Skeletal muscle tissue (tissue), 4 donors: ENCODE results near the gene CFAP46. TPM values are rescaled to one million over a fixed set of nuclear protein-coding genes. Genes with fewer than 3 reads are reported as not detected.

Experiments used
- H3K27ac ChIP-seq: one replicate; pipeline ENCODE4 v1.7.0; 2013; ENCODE audit warnings: mild to moderate bottlenecking, low read depth, low read length, inconsistent platforms
- H3K27me3 ChIP-seq, 3 donors: one replicate each; pipeline ENCODE4 v1.7.0; 2013; ENCODE audit warnings: low read length in 3 of 3; ENCODE audit not compliant: control insufficient read depth in 3 of 3, insufficient read depth in 3 of 3
- H3K36me3 ChIP-seq, 3 donors: one replicate each; pipeline ENCODE4 v1.7.0; 2013; ENCODE audit warnings: low read length in 3 of 3; ENCODE audit not compliant: control insufficient read depth in 3 of 3, insufficient read depth in 3 of 3
- H3K4me1 ChIP-seq, 3 donors: one replicate each; pipeline ENCODE4 v1.7.0; 2013; ENCODE audit warnings: low read length in 3 of 3, mild to moderate bottlenecking in 3 of 3; ENCODE audit not compliant: control insufficient read depth in 3 of 3, insufficient read depth in 3 of 3
- H3K4me3 ChIP-seq, 3 donors: one replicate each; pipeline ENCODE4 v1.7.0; 2013; ENCODE audit warnings: low read length in 3 of 3
- H3K9ac ChIP-seq, 3 donors: one replicate each; pipeline ENCODE4 v1.7.0; 2013; ENCODE audit warnings: low read length in 3 of 3, mild to moderate bottlenecking in 3 of 3, moderate library complexity in 2 of 3, low read depth in 1 of 3
- H3K9me3 ChIP-seq, 3 donors: one replicate each; pipeline ENCODE4 v1.7.0; 2013; ENCODE audit warnings: low read length in 3 of 3; ENCODE audit not compliant: control insufficient read depth in 3 of 3
- total RNA-seq: library from RNA; depleted of rRNA; stranded (reverse); fragments of >200 nt; gene quantifications from one replicate; pipeline ENCODE4 v1.2.3, GENCODE V29; 2014
- donor health status: Osteomylitis.

Gene CFAP46
- total RNA-seq, 1 donor from 2014 or later: not detected

GRCh38 chr10:132837905-132838304, 104.5 kb downstream of the CFAP46 start:
- Histone ChIP-seq H3K9me3 (peaks cover 2 to 7% (median 4%) of the 10 kb centered on the region in 3 donors), H3K9ac (no peak overlapping the region), H3K4me3 (no peak overlapping the region), H3K36me3 (peaks cover 0 to 6% (median 0%) of the 10 kb centered on the region in 3 donors), H3K27ac (no peak overlapping the region), H3K4me1 (peaks cover 8 to 15% (median 12%) of the 10 kb centered on the region in 3 donors), H3K27me3 (peaks cover 3 to 37% (median 5%) of the 10 kb centered on the region in 3 donors)

- peak overlapping the region; percentile 46 to 77 (median 63) for H3K4me3 ChIP-seq
- H3K9ac ChIP-seq: peak overlapping the region; percentile 70 to 90 (median 89)
- H3K9me3 ChIP-seq: peaks cover 0 to 3% (median under 1%) of the 10 kb centered on the region in 3 donors
- peaks cover 0 to 6% (median 0%) of the 10 kb centered on the region in 3 donors for H3K36me3 ChIP-seq
- peaks cover 8 to 15% (median 12%) of the 10 kb centered on the region in 3 donors for H3K4me1 ChIP-seq
- H3K27ac ChIP-seq: peak overlapping the region; percentile 92
- H3K27me3 ChIP-seq: peaks cover 3 to 41% (median 5%) of the 10 kb centered on the region in 3 donors
These were observed 105.4 kb downstream of the CFAP46 start for GRCh38 chr10:132836832-132837540.

DNA sequence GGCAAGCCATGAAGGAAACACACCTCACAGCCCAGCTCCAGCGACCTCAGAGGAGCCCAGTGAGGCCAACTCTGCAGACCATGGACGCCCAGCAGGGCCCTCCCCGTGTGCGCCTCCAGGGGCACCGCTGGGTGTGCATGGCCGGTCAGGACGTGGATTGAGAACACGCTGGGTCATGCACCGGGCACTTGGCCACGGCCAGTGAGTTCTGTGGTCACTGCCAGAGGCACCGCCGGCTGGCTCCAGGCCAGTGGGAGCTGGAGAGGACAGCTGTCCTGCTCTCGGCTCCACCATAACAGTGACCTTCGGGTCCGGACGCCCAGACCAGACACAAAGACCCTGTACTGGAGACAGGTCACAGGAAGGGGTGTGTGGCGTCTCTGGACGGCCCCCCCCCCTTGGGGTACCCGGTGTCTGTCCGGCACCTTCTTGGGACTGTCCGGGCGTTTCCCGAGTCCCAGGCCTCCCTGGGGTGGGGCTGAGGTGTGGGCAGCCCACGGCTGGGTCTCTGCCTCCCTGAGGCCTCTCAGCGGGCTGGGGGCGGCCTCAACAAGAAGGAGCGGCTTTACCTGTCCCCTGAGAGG, 106.0 kb downstream of the CFAP46 start:
- Histone ChIP-seq H3K9me3 (peaks cover 0 to 3% (median 0%) of the 10 kb centered on the region in 3 donors), H3K4me3 (peak overlapping the region; percentile 46 to 77 (median 63)), H3K36me3 (peaks cover 0 to 6% (median 0%) of the 10 kb centered on the region in 3 donors), H3K4me1 (peaks cover 8 to 15% (median 12%) of the 10 kb centered on the region in 3 donors), H3K9ac (peak overlapping the region; percentile 70 to 90 (median 89)), H3K27me3 (peaks cover 0 to 41% (median 3%) of the 10 kb centered on the region in 3 donors), H3K27ac (peak overlapping the region; percentile 92)

- H3K4me3 ChIP-seq: peak overlapping the region in 2 of 3 donors; percentile 63 to 77
- H3K9me3 ChIP-seq: peaks cover 0 to 3% (median 0%) of the 10 kb centered on the region in 3 donors
- peaks cover 0 to 41% (median 3%) of the 10 kb centered on the region in 3 donors for H3K27me3 ChIP-seq
- H3K4me1 ChIP-seq: peaks cover 8 to 15% (median 12%) of the 10 kb centered on the region in 3 donors
- peaks cover 0 to 6% (median 0%) of the 10 kb centered on the region in 3 donors for H3K36me3 ChIP-seq
- peak overlapping the region in 2 of 3 donors; percentile 89 to 90 for H3K9ac ChIP-seq
- peak overlapping the region; percentile 92 for H3K27ac ChIP-seq
These were observed 106.5 kb downstream of the CFAP46 start for GRCh38 chr10:132835848-132836233.

DNA sequence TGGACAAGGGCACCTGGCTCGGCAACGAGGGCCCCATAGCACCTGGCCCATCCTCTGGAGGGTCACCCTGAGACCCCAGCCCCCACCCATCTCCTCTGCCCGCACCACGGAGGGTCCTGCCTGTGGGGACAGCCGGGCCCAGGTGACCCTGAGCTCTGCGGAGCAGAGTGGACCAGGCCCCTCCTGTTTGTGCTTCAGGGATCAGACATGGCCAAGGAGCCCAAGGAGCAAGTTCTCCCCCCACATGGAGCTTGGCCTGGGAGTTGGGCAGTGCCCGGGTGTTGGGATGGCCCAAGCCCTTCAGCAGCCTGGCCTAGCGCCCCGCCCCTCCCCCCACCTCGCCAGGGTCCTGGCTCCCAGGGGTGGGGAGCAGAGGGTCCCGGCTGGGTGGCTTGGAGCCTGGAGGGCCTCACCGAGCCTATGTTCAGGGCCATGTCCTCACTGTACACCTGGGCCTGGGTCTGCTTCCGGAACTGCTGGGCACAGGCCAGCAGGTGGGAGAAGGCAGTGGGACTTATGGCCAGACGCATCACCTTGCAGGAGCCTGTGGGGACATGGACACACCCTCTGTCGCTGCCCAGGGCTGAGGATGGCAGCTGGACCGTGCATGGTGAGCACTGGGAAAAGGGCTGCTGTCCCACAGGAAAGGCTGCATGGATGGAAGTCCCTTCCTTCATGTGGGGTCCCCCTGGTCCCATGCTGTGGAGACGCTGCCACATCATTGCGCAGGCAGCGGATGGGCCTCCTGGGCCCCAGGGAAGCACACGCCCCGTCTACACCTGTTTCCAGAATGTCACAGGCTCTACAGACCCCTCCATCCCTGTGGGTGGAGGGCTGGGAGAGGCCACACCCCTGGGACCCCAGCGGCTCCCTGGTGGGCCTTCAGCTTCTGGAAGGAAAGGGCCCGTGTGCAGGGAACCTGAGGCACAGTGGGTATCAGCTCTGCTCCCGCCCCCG, 107.2 kb downstream of the CFAP46 start:
- H3K4me3 ChIP-seq: peak overlapping the region in 1 of 3 donors; percentile 47
- peaks cover 8 to 15% (median 12%) of the 10 kb centered on the region in 3 donors for H3K4me1 ChIP-seq
- peaks cover 0 to 6% (median 0%) of the 10 kb centered on the region in 3 donors for H3K36me3 ChIP-seq
- no peak overlapping the region for H3K27ac ChIP-seq
- H3K9ac ChIP-seq: peak overlapping the region in 1 of 3 donors; percentile 40
- peaks cover 0 to 3% (median 0%) of the 10 kb centered on the region in 3 donors for H3K9me3 ChIP-seq
- peaks cover 0 to 38% (median 3%) of the 10 kb centered on the region in 3 donors for H3K27me3 ChIP-seq

DNA sequence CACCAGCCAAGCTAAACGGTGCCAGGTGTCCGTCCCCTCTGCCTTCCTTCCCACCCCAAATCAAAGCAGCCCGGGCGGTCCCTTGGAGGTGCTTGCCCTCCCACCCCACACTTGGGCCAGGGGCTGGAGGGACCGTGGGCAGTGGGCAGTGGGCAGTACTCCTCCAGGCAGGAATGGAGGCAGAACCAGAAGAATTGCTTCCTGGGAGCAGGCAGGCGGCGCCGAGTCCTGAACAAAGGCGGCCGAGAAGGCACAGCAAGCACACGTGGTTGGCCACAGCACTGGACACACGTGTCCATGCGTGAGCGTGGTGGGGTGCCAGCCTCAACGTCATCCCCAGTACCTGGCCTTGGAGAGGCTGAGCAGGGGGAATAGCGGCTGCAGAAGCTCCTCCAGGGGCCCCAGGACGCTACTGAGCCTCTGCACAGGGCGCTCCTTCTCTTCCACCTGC, 108.0 kb downstream of the CFAP46 start:
- no peak overlapping the region for H3K27ac ChIP-seq
- H3K9ac ChIP-seq: no peak overlapping the region
- H3K27me3 ChIP-seq: peaks cover 0 to 38% (median 3%) of the 10 kb centered on the region in 3 donors
- H3K4me1 ChIP-seq: peaks cover 8 to 15% (median 12%) of the 10 kb centered on the region in 3 donors
- no peak overlapping the region for H3K4me3 ChIP-seq
- H3K36me3 ChIP-seq: peaks cover 0 to 6% (median 0%) of the 10 kb centered on the region in 3 donors
- peaks cover 0 to 3% (median 0%) of the 10 kb centered on the region in 3 donors for H3K9me3 ChIP-seq

DNA sequence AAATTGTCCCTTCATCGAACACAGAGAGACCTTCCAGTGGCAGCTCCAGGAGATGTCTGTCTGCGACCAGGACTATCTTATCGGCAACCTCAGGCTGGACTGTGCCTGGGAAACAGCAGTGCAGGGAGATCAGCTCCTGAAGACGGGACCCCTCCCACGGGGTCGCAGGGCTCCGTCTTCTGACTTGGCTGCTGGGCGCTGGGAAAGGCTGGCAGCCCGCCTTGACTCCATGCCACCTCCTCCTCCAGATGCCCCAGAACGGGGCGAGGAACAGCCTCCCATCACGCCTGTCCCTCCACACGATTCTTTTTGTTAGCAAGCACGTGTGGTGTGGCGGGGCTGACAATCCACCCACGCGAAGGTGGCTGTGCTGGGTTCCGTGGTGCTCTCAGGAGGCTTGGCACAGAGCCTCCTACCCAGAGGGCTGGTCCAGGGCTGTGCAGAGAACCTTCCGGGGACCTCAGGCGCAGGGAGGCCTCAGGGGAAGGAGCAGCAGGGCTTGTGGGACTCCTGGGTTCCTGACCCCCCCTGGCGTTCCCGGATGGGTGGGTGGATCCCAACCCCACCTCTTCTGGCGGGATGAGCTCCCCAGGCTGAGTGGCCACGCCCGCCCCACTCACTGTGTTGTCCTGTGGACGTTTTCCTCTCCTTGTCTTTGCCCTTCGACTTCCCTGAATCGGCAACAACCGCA, 108.8 kb downstream of the CFAP46 start:
- H3K4me3 ChIP-seq: no peak overlapping the region
- no peak overlapping the region for H3K27ac ChIP-seq
- no peak overlapping the region for H3K9ac ChIP-seq
- H3K4me1 ChIP-seq: peaks cover 8 to 15% (median 12%) of the 10 kb centered on the region in 3 donors
- peaks cover 0 to 6% (median 0%) of the 10 kb centered on the region in 3 donors for H3K36me3 ChIP-seq
- H3K27me3 ChIP-seq: peaks cover 0 to 33% (median 0%) of the 10 kb centered on the region in 3 donors
- H3K9me3 ChIP-seq: peaks cover 0 to 3% (median 0%) of the 10 kb centered on the region in 3 donors

- H3K9ac ChIP-seq: no peak overlapping the region
- H3K27ac ChIP-seq: no peak overlapping the region
- peaks cover 0 to 1% (median 0%) of the 10 kb centered on the region in 3 donors for H3K9me3 ChIP-seq
- peaks cover 0 to 32% (median 0%) of the 10 kb centered on the region in 3 donors for H3K27me3 ChIP-seq
- H3K36me3 ChIP-seq: peaks cover 0 to 6% (median 0%) of the 10 kb centered on the region in 3 donors
- peaks cover 8 to 14% (median 8%) of the 10 kb centered on the region in 3 donors for H3K4me1 ChIP-seq
- no peak overlapping the region for H3K4me3 ChIP-seq
These were observed 110.0 kb downstream of the CFAP46 start for GRCh38 chr10:132832186-132832969.
